Measurements from ENCODE around the gene FMNL1.
"Not testable (repeated sequence)": the region's sequence is repeated elsewhere in the genome, so short reads cannot be mapped to it uniquely, and the experiment has no call there.

FMNL1 gene

DNA sequence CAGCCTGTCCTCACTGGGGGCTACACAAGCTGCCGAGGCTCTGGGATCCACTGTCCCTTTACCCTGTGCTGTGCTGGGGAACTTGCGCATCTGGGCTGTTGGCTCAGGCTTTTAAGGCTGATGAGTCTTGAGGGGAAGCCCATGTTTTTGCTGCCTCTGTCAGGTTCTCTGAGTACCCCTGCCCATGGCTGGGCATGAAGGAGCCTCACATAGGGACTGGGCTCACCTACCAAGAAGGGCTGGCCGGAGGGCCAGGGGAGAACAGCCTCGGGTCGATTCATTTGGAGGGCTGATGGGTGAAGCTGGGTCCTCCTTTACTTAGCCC lies 14.6 kb downstream of the FMNL1 start:
- DNase-seq: no peak

DNA sequence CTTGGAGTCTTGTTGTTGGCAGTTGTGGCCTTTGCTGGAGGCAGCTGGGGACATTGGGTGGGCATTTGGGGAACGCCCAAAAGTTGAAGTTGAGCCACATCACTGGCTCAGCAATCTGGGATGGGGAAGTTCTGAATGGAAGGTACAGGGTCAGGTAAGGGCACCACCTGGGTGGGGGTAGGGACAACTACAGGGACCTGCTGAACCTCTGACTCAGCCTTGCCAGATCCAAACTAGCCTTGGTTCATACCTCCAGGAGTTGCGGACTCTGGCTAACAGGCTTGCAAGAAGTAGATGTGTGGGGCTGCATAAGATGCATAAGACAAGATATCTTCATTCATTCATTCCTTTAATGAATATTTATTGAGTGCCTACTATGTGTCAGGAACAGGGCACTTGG lies 16.0 kb downstream of the FMNL1 start:
- no peak for DNase-seq

- DNase-seq: no peak
Observed at GRCh38 chr17:45238155-45238774, 16.6 kb downstream of the FMNL1 start.

- no peak for DNase-seq
Observed at GRCh38 chr17:45240905-45241327, 19.2 kb downstream of the FMNL1 start.

DNA sequence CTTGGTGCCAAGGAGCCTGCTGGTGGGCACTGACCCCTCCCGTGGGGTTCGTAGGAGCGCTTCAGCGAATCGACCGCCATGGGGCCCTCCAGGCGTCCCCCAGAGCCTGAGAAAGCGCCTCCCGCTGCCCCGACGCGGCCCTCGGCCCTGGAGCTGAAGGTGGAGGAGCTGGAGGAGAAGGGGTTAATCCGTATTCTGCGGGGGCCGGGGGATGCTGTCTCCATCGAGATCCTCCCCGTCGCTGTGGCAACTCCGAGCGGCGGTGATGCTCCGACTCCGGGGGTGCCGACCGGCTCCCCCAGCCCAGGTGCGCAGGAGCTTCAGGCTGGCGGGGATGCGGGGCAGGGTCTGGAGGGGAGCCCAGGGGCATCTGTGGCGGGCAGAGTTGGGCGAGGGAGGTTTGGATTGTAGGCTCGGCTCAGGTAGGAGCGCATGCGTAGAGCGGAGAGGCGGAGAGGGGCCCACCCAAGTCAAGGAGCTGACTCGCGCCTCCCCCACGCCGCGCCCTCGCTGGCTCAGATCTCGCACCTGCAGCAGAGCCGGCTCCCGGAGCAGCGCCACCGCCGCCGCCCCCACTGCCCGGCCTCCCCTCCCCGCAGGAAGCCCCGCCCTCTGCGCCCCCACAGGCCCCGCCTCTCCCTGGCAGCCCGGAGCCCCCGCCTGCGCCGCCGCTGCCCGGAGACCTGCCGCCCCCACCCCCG lies 19.8 kb downstream of the FMNL1 start:
- DNase-seq: no peak

DNA sequence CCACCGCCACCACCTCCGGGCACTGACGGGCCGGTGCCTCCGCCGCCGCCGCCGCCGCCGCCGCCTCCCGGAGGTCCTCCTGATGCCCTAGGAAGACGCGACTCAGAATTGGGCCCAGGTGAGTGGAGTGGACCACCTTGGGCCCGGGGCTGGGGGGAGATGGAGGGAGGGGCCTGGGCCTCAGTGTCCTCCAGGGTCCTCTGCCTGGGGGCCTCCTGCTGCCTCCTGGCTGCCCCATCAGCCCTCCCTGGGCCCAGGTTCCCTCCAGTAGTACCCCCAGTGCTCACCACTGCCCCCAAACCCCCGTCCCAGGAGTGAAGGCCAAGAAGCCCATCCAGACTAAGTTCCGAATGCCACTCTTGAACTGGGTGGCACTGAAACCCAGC lies 20.3 kb downstream of the FMNL1 start:
- DNase-seq: no peak

- DNase-seq: no peak
Observed at GRCh38 chr17:45243750-45244149, 22.1 kb downstream of the FMNL1 start.

GRCh38 chr17:45244725-45245656 lies 23.3 kb downstream of the FMNL1 start:
- DNase-seq: no peak

DNA sequence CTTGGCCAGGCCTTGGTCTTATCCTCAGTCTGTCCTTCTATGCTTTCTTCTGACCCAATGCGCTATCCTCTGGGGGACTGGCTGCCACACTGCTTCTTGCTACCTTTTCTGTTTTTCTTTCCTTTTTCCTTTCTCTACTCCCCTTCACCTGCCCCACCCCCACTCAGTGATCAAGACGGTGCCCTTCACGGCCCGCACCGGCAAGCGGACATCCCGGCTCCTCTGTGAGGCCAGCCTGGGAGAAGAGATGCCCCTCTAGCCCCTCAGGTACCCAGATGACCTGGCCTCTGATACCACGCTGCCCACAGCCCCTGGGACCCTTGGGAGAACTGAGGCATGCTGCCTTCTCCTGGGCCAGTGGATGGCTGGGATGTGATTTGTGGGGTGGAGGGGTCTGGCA lies 24.7 kb downstream of the FMNL1 start:
- no peak for DNase-seq

DNA sequence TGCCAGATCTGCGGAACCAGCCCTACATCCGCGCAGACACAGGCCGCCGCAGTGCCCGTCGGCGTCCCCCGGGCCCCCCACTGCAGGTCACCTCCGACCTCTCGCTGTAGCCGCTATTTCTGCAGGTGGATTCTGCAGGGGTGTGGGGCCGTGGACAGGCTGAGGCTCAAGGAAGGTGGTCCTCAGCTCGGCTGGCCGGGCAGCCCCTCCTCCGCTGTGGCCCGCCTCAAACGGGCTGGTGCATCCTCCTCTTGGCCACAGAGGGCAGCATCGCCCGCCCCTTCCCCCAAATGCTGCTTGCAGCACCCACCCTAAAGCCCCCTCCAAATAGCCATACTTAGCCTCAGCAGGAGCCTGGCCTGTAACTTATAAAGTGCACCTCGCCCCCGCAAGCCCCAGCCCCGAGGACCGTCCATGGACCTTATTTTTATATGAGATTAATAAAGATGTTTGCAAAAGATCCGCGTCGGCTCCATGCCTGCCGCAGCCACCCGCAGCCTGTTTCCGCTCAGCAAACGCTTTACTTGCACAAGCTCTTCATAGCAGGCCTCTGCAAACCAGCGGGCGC lies 25.3 kb downstream of the FMNL1 start:
- peak; percentile 76 for DNase-seq

DNA sequence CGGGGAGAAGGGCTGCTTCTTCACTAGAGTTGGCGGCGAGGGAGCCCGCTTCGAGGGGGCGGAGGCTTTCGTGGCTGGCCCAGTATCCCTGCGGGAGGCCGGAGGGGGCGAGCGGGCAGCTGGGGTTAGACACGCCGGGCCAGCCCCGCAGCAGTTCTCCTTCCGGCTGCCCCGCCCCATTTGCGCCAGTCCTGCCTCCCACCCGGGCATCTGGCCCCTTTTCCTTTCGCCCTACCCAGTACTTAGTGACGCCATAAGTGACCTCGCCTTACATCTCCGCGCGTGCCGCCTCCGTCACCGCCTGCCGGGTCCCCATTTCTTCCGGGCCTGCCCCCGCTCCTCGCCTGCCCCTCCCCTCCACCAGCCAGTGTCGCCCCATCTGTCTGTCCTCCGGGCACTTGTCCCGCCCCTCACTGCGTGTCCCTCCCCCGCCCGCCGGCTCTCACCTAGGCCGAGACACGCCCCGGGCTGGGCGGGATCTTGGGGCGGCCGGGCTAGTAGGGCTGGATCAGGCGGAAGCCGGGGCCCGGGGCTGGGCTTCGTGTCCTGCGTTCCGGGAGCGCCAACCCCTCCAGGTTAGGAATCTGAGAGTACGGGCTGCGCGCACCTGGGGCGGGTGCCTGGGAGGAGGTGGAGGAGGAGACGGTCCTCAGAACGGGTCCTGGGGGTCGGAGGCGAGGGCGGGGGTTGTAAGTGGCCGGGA lies 25.9 kb downstream of the FMNL1 start:
- DNase-seq: peak; percentile 97

GRCh38 chr17:45248132-45248957 lies 26.7 kb downstream of the FMNL1 start:
- DNase-seq: peak; percentile 81

DNA sequence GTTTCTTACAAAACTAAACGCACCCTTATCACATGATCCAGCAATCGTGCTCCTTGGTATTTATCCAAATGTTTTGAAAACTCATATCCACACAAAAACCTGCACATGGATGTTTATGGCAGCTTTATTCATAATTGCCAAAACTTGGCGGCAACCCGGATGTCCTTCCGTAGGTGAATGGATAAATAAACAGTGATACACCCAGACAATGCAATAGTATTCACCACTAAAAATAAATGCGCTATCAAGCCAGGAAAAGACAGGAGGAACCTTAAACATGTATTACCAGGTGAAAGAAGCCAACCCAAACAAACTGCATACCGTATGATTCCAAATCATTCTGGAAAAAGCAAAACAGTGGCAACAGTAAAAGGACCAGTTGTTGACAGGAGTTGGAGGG lies 30.2 kb downstream of the FMNL1 start:
- DNase-seq: no peak

DNA sequence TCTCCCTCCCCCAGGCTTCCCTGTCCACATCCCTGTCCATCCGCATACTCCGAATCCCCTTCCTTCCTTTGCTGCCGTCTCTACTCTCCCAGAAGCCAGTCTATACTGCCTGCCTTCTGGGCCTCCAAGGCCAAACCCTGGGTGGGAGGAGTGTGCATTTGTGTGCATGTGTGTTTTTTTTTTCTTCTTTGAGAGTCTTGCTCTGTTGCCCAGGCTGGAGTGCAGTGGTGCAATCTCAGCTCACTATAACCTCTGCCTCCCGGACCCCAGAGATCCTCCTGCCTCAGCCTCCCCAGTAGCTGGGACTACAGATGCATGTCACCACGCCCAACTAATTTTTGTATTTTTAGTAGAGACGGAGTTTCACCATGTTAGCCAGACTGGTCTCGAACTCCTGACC lies 31.6 kb downstream of the FMNL1 start:
- not testable (repeated sequence) for DNase-seq

DNA sequence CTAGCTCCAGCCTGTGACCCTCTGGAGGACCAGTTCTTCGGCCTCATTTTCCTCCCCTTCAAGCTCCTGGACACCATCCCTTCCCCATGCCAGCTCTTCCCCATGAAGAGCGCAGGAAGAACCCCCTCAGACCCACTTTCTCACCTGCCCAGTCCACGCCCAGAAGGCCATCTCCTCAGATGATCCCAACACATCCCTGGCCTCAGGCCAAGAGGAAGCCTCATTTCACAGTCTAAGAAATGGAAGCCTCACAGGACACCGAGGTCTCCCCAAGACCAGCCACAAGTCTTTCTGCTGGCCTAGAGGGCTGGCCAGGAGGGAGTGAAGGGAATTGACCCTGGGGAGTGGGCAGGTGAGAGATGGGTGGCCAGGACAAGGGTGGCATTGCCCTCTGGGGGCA lies 32.2 kb downstream of the FMNL1 start:
- no peak for DNase-seq

- DNase-seq: no peak
Observed at GRCh38 chr17:45255358-45255757, 33.7 kb downstream of the FMNL1 start.

- no peak for DNase-seq
Observed at GRCh38 chr17:45256114-45256966, 34.7 kb downstream of the FMNL1 start.

- DNase-seq: no peak
Observed at GRCh38 chr17:45257115-45257514, 35.4 kb downstream of the FMNL1 start.

GRCh38 chr17:45258981-45259380 lies 37.3 kb downstream of the FMNL1 start:
- DNase-seq: no peak

- no peak for DNase-seq
Observed at GRCh38 chr17:45260204-45260783, 38.6 kb downstream of the FMNL1 start.

Measured in activated CD4-positive, alpha-beta T cell treated with anti-CD3 and anti-CD28 coated beads, Interleukin-2, amount 50 U/mL, for 1 hour (primary cell).